SK-N-MC (cell line): ENCODE measurements around the gene TSHZ2.

ENCODE experiments used
- DNase-seq: peaks from one replicate; pipeline ENCODE4 v3.0.0-alpha.2; 2011; ENCODE audit warnings: low read depth, low spot score
- H3K27ac ChIP-seq: fragments of 200-600 bp; sonication (generic); 2 replicates; pipeline ENCODE4 v1.5.1; 2016; ENCODE audit warnings: mixed run types
- H3K36me3 ChIP-seq: fragments of 200-600 bp; sonication (generic); 2 replicates; pipeline ENCODE4 v1.6.1; 2017; ENCODE audit warnings: antibody characterized with exemption, low read length, mixed read lengths; ENCODE audit not compliant: insufficient read depth
- H3K4me3 ChIP-seq: fragments of 200-600 bp; sonication (generic); 2 replicates; pipeline ENCODE4 v1.5.1; 2016
- H3K9ac ChIP-seq: fragments of 200-600 bp; sonication (generic); 2 replicates; pipeline ENCODE4 v1.8.0; 2017; ENCODE audit warnings: mixed run types, mixed read lengths; ENCODE audit not compliant: insufficient read length
- H3K9me3 ChIP-seq: fragments of 200-600 bp; sonication (generic); 2 replicates; pipeline ENCODE4 v1.6.1; 2017; ENCODE audit warnings: low read depth, mild to moderate bottlenecking, antibody characterized with exemption, low read length, moderate library complexity, mixed read lengths
- EZH2 ChIP-seq: fragments of 200-600 bp; sonication (generic); IDR thresholded peaks from one replicate; pipeline ENCODE4 v1.6.1; 2017; ENCODE audit warnings: antibody characterized with exemption
- FOXP2 ChIP-seq: optimal IDR thresholded peaks from 2 replicates; pipeline ENCODE3; 2011; ENCODE audit warnings: mild to moderate bottlenecking, moderate library complexity; ENCODE audit not compliant: insufficient read depth; ENCODE audit errors: extremely low read length, control extremely low read depth
- POLR2AphosphoS5 ChIP-seq: IDR thresholded peaks from 2 replicates; pipeline ENCODE4 v1.6.1; 2012; ENCODE audit warnings: mild to moderate bottlenecking, low read depth, low read length, borderline replicate concordance

The TSHZ2 gene

GRCh38 chr20:53335555-53335954 is 363.4 kb downstream of the TSHZ2 start:
- H3K9me3 ChIP-seq, result no peaks in the 10 kb centered on the region
- H3K4me3 ChIP-seq, result no peak overlapping the region
- H3K27ac ChIP-seq, result no peak overlapping the region
- TF ChIP-seq EZH2, result no peak
- no peak for TF ChIP-seq FOXP2
- TF ChIP-seq POLR2AphosphoS5, result no peak
- no peak for DNase-seq
- H3K9ac ChIP-seq, result no peak overlapping the region
- no peaks in the 10 kb centered on the region for H3K36me3 ChIP-seq

GRCh38 chr20:53336892-53337291 is 364.7 kb downstream of the TSHZ2 start:
- Histone ChIP-seq H3K9me3 (no peaks in the 10 kb centered on the region), H3K36me3 (no peaks in the 10 kb centered on the region), H3K9ac (no peak overlapping the region), H3K27ac (no peak overlapping the region), H3K4me3 (no peak overlapping the region)
- TF ChIP-seq FOXP2 (no peak), EZH2 (no peak), POLR2AphosphoS5 (no peak)
- no peak for DNase-seq

- Histone ChIP-seq H3K9ac (no peak overlapping the region), H3K4me3 (no peak overlapping the region), H3K36me3 (no peaks in the 10 kb centered on the region), H3K27ac (no peak overlapping the region), H3K9me3 (no peaks in the 10 kb centered on the region)
- TF ChIP-seq FOXP2, result no peak
- no peak for TF ChIP-seq POLR2AphosphoS5
- TF ChIP-seq EZH2, result no peak
- no peak for DNase-seq
These were observed 365.4 kb downstream of the TSHZ2 start for GRCh38 chr20:53337390-53338101.

GRCh38 chr20:53338716-53339115 is 366.6 kb downstream of the TSHZ2 start:
- Histone ChIP-seq H3K9ac (no peak overlapping the region), H3K4me3 (no peak overlapping the region), H3K9me3 (no peaks in the 10 kb centered on the region), H3K36me3 (no peaks in the 10 kb centered on the region), H3K27ac (no peak overlapping the region)
- TF ChIP-seq FOXP2 (no peak), POLR2AphosphoS5 (no peak), EZH2 (no peak)
- DNase-seq, result no peak

GRCh38 chr20:53342429-53342828 is 370.3 kb downstream of the TSHZ2 start:
- H3K27ac ChIP-seq, result no peak overlapping the region
- TF ChIP-seq EZH2 (no peak), POLR2AphosphoS5 (no peak)

GRCh38 chr20:53343448-53343847 is 371.3 kb downstream of the TSHZ2 start:
- Histone ChIP-seq H3K4me3 (no peak overlapping the region), H3K36me3 (no peaks in the 10 kb centered on the region), H3K9me3 (no peaks in the 10 kb centered on the region), H3K27ac (no peak overlapping the region), H3K9ac (no peak overlapping the region)
- no peak for DNase-seq
- TF ChIP-seq POLR2AphosphoS5 (no peak), EZH2 (no peak), FOXP2 (no peak)

More at GRCh38 chr20:53342429-53342828, 370.3 kb downstream of the TSHZ2 start:
- no peak for DNase-seq
- Histone ChIP-seq H3K9ac (no peak overlapping the region), H3K9me3 (no peaks in the 10 kb centered on the region), H3K36me3 (no peaks in the 10 kb centered on the region), H3K4me3 (no peak overlapping the region)

GRCh38 chr20:53344891-53345290 is 372.7 kb downstream of the TSHZ2 start:
- Histone ChIP-seq H3K4me3 (no peak overlapping the region), H3K36me3 (no peaks in the 10 kb centered on the region), H3K9me3 (no peaks in the 10 kb centered on the region), H3K9ac (no peak overlapping the region), H3K27ac (no peak overlapping the region)
- DNase-seq, result no peak
- TF ChIP-seq POLR2AphosphoS5 (no peak), FOXP2 (no peak), EZH2 (no peak)

GRCh38 chr20:53345536-53346334 is 373.6 kb downstream of the TSHZ2 start:
- no peak for DNase-seq
- H3K27ac ChIP-seq, result no peak overlapping the region

More at GRCh38 chr20:53345536-53346334, 373.6 kb downstream of the TSHZ2 start:
- TF ChIP-seq EZH2, result no peak
- no peak for TF ChIP-seq POLR2AphosphoS5
- TF ChIP-seq FOXP2, result no peak
- H3K4me3 ChIP-seq, result no peak overlapping the region
- no peak overlapping the region for H3K9ac ChIP-seq
- peaks cover 3% of the 10 kb centered on the region; the same call in 1 of the 2 replicates for H3K9me3 ChIP-seq
- H3K36me3 ChIP-seq, result no peaks in the 10 kb centered on the region
